Motor neuron (in vitro differentiated cells): ENCODE results near the gene RICTOR. TPM values are rescaled to one million over a fixed set of nuclear protein-coding genes. Genes with fewer than 3 reads are reported as not detected.
A peak's percentile ranks its signal among the peaks of the same experiment; 100 is the strongest.

Experiments
- ATAC-seq, 8 experiments: fragments of 200-7000 bp; cut with Tn5 transposase; replicated peaks in 6 of 8; 2 replicates each; pipeline ENCODE4 v1.8.0; 2021; ENCODE audit warnings: mild to moderate bottlenecking in 8 of 8, moderate library complexity in 8 of 8
- H3K27ac ChIP-seq, 2 donors: fragments of 250-450 bp; sonication (Bioruptor Pico); 2 replicates each; pipeline ENCODE4 v1.9.0; 2021; ENCODE audit warnings: antibody characterized with exemption in 2 of 2, mild to moderate bottlenecking in 2 of 2, moderate library complexity in 1 of 2
- H3K4me1 ChIP-seq, 2 donors: fragments of 250-450 bp; sonication (Bioruptor Pico); replicated peaks in 1 of 2; 2 replicates each; pipeline ENCODE4 v1.6.1; 2021; ENCODE audit warnings: antibody characterized with exemption in 2 of 2, mild to moderate bottlenecking in 2 of 2, moderate library complexity in 1 of 2
- H3K4me3 ChIP-seq, 5 donors: fragments of 250-450 bp; sonication (Bioruptor Pico); 2 replicates each; pipeline ENCODE4 v1.9.0; 2021; ENCODE audit warnings: antibody characterized with exemption in 5 of 5, mild to moderate bottlenecking in 5 of 5, moderate library complexity in 4 of 5
- WGBS, 10 experiments: fragments of 450-650 bp; shearing (Covaris generic); methylation state at CpG; one replicate each; pipeline ENCODE4 v1.0.0; 2022; 5-methylcytosine and 5-hydroxymethylcytosine counted together
- in situ Hi-C, 9 experiments: fragments of 400-800 bp; cut with MboI; loops; one replicate each; pipeline ENCODE4 v1.15.0; 2021; ENCODE audit warnings: low sequenced_read_pairs in 9 of 9, low pct_unique_long_range_greater_than_20kb in 2 of 9; ENCODE audit not compliant: unreplicated experiment in 9 of 9
- total RNA-seq, 8 experiments: library from RNA; unstranded; fragments of 300-600 nt; gene quantifications; 2 replicates each; pipeline versions ENCODE4 v1.2.3 to v1.2.4, GENCODE V29; 2022

Gene RICTOR
- total RNA-seq, 8 experiments from 2014 or later, result 12.9 to 36.2 (median 17.7) TPM

GRCh38 chr5:38927470-38927869 lies 146.7 kb downstream of the RICTOR start:
- in situ Hi-C loops, result no loop called here
- ATAC-seq, result peak in 3 of 8 experiments; percentile 66 to 74 (median 74)
- no peak overlapping the region for H3K27ac ChIP-seq
- no peak overlapping the region for H3K4me3 ChIP-seq
- WGBS, 10 experiments, result 55 to 100% (median 78%) methylated on average over 1 to 2 of the region's 2 CpGs; no CpG with 5 or more reads in 4 of the 10 experiments
- no peaks in the 10 kb centered on the region for H3K4me1 ChIP-seq

GRCh38 chr5:38926121-38926520 lies 148.1 kb downstream of the RICTOR start:
- peak in 1 of 8 experiments; percentile 6 for ATAC-seq
- Histone ChIP-seq H3K27ac (no peak overlapping the region), H3K4me1 (no peaks in the 10 kb centered on the region), H3K4me3 (no peak overlapping the region)
- in situ Hi-C loops, result no loop called here
- 50 to 100% (median 66%) methylated on average over 1 to 3 of the region's 3 CpGs; no CpG with 5 or more reads in 5 of the 10 experiments for WGBS, 10 experiments

GRCh38 chr5:38925154-38925925 lies 148.9 kb downstream of the RICTOR start:
- 0 to 96% (median 82%) methylated on average over 1 to 6 of the region's 6 CpGs; no CpG with 5 or more reads in 3 of the 10 experiments for WGBS, 10 experiments
- Histone ChIP-seq H3K27ac (no peak overlapping the region), H3K4me1 (no peaks in the 10 kb centered on the region), H3K4me3 (no peak overlapping the region)
- in situ Hi-C loops, result no loop called here
- ATAC-seq, result peak in 2 of 8 experiments; percentile 4 to 18

GRCh38 chr5:38923661-38924451 lies 150.3 kb downstream of the RICTOR start:
- WGBS, 10 experiments, result 57 to 100% (median 81%) methylated on average over 1 to 3 of the region's 3 CpGs; no CpG with 5 or more reads in 2 of the 10 experiments
- no peak overlapping the region for H3K27ac ChIP-seq
- H3K4me1 ChIP-seq, result no peaks in the 10 kb centered on the region
- no peak for ATAC-seq
- in situ Hi-C loops, result no loop called here
- H3K4me3 ChIP-seq, result no peak overlapping the region

GRCh38 chr5:38922199-38922598 lies 152.0 kb downstream of the RICTOR start:
- Histone ChIP-seq H3K4me1 (no peaks in the 10 kb centered on the region), H3K4me3 (no peak overlapping the region), H3K27ac (no peak overlapping the region)
- ATAC-seq, result peak in 7 of 8 experiments; percentile 38 to 93 (median 67)
- in situ Hi-C loops, result no loop called here
- 0 to 17% (median 6%) methylated on average over 1 of the region's 1 CpG; no CpG with 5 or more reads in 6 of the 10 experiments for WGBS, 10 experiments

- 57 to 100% (median 80%) methylated on average over 1 of the region's 1 CpG; no CpG with 5 or more reads in 5 of the 10 experiments for WGBS, 10 experiments
- Histone ChIP-seq H3K27ac (no peak overlapping the region), H3K4me3 (no peak overlapping the region), H3K4me1 (no peaks in the 10 kb centered on the region)
- in situ Hi-C loops, result no loop called here
- ATAC-seq, result no peak
Measured at GRCh38 chr5:38921174-38921573, 153.0 kb downstream of the RICTOR start.

GRCh38 chr5:38916802-38917201 lies 157.4 kb downstream of the RICTOR start:
- Histone ChIP-seq H3K4me3 (no peak overlapping the region), H3K27ac (no peak overlapping the region), H3K4me1 (no peaks in the 10 kb centered on the region)
- WGBS, 10 experiments, result 40 to 100% (median 86%) methylated on average over 1 to 6 of the region's 7 CpGs; no CpG with 5 or more reads in 1 of the 10 experiments
- in situ Hi-C loops, result no loop called here
- ATAC-seq, result no peak

GRCh38 chr5:38913714-38914113 lies 160.5 kb downstream of the RICTOR start:
- H3K4me3 ChIP-seq, result no peak overlapping the region
- no peaks in the 10 kb centered on the region for H3K4me1 ChIP-seq
- in situ Hi-C loops, result no loop called here
- no peak for ATAC-seq
- no peak overlapping the region for H3K27ac ChIP-seq
- 45 to 93% (median 75%) methylated on average over 2 of the region's 2 CpGs; no CpG with 5 or more reads in 3 of the 10 experiments for WGBS, 10 experiments

GRCh38 chr5:38911933-38912332 lies 162.3 kb downstream of the RICTOR start:
- in situ Hi-C loops, result no loop called here
- Histone ChIP-seq H3K4me3 (no peak overlapping the region), H3K27ac (no peak overlapping the region), H3K4me1 (no peaks in the 10 kb centered on the region)
- WGBS, 10 experiments, result 90 to 100% (median 93%) methylated on average over 3 of the region's 3 CpGs; no CpG with 5 or more reads in 1 of the 10 experiments
- ATAC-seq, result no peak

GRCh38 chr5:38906503-38906902 lies 167.7 kb downstream of the RICTOR start:
- H3K4me3 ChIP-seq, result no peak overlapping the region
- H3K27ac ChIP-seq, result no peak overlapping the region
- ATAC-seq, result no peak
- in situ Hi-C loops, result no loop called here
- no peaks in the 10 kb centered on the region for H3K4me1 ChIP-seq

GRCh38 chr5:38905516-38905915 lies 168.7 kb downstream of the RICTOR start:
- H3K27ac ChIP-seq, result no peak overlapping the region
- in situ Hi-C loops, result no loop called here
- H3K4me3 ChIP-seq, result no peak overlapping the region
- 83 to 100% (median 92%) methylated on average over 1 to 4 of the region's 4 CpGs; no CpG with 5 or more reads in 4 of the 10 experiments for WGBS, 10 experiments
- H3K4me1 ChIP-seq, result no peaks in the 10 kb centered on the region
- peak in 2 of 8 experiments; percentile 33 to 36 for ATAC-seq

GRCh38 chr5:38899936-38900335 lies 174.3 kb downstream of the RICTOR start:
- H3K27ac ChIP-seq, result no peak overlapping the region
- 20 to 100% (median 73%) methylated on average over 1 to 5 of the region's 5 CpGs; no CpG with 5 or more reads in 4 of the 10 experiments for WGBS, 10 experiments
- no peaks in the 10 kb centered on the region for H3K4me1 ChIP-seq
- no peak overlapping the region for H3K4me3 ChIP-seq
- no peak for ATAC-seq
- in situ Hi-C loops, result no loop called here

GRCh38 chr5:38896760-38897159 lies 177.4 kb downstream of the RICTOR start:
- Histone ChIP-seq H3K4me1 (no peaks in the 10 kb centered on the region), H3K27ac (no peak overlapping the region), H3K4me3 (no peak overlapping the region)
- no peak for ATAC-seq
- in situ Hi-C loops, result no loop called here
- WGBS, 10 experiments, result 54 to 100% (median 83%) methylated on average over 2 to 3 of the region's 3 CpGs; no CpG with 5 or more reads in 1 of the 10 experiments
